Smooth muscle cell (in vitro differentiated cells): ENCODE measurements around the gene ICAM2. TPM values are rescaled to one million over a fixed set of nuclear protein-coding genes. Genes with fewer than 3 reads are reported as not detected.

ENCODE experiments used
- DNase-seq: peaks from one replicate; lab custom pipeline; 2025; ENCODE audit not compliant: unreplicated experiment; lab: John Stamatoyannopoulos, UW
- H2AFZ ChIP-seq: fragments of 200-600 bp; sonication (generic); 2 replicates; pipeline ENCODE4 v1.6.0; 2016; ENCODE audit warnings: antibody characterized with exemption, low read depth, mild to moderate bottlenecking
- H3F3A ChIP-seq: fragments of 200-600 bp; sonication (generic); 2 replicates; pipeline ENCODE4 v1.6.0; 2017; ENCODE audit warnings: antibody characterized with exemption, low read depth
- H3K27ac ChIP-seq: fragments of 200-600 bp; sonication (generic); 2 replicates; pipeline ENCODE4 v1.5.1; 2016; ENCODE audit warnings: low read depth, mild to moderate bottlenecking
- H3K27me3 ChIP-seq: fragments of 200-600 bp; sonication (generic); 2 replicates; pipeline ENCODE4 v1.6.1; 2016; ENCODE audit warnings: low read depth, mild to moderate bottlenecking
- H3K36me3 ChIP-seq: fragments of 200-600 bp; sonication (generic); 2 replicates; pipeline ENCODE4 v1.5.1; 2016; ENCODE audit warnings: low read depth
- H3K4me1 ChIP-seq: fragments of 200-600 bp; sonication (generic); 2 replicates; pipeline ENCODE4 v1.5.1; 2016; ENCODE audit warnings: low read depth
- H3K4me2 ChIP-seq: fragments of 200-600 bp; sonication (generic); 2 replicates; pipeline ENCODE4 v1.6.0; 2016; ENCODE audit warnings: mild to moderate bottlenecking
- H3K4me3 ChIP-seq: fragments of 200-600 bp; sonication (generic); 2 replicates; pipeline ENCODE4 v1.5.1; 2016; ENCODE audit warnings: mild to moderate bottlenecking
- H3K79me2 ChIP-seq: fragments of 200-600 bp; sonication (generic); 2 replicates; pipeline ENCODE4 v1.6.0; 2016; ENCODE audit warnings: low read depth, mild to moderate bottlenecking
- H3K9ac ChIP-seq: fragments of 200-600 bp; sonication (generic); 2 replicates; pipeline ENCODE4 v1.6.0; 2016; ENCODE audit warnings: low read depth
- H3K9me3 ChIP-seq: fragments of 200-600 bp; sonication (generic); replicated peaks from 2 replicates; pipeline ENCODE4 v1.5.1; 2016; ENCODE audit warnings: low read depth
- H4K20me1 ChIP-seq: fragments of 200-600 bp; sonication (generic); 2 replicates; pipeline ENCODE4 v1.6.0; 2016; ENCODE audit warnings: low read depth
- WGBS: methylation state at CpG from one replicate; pipeline ENCODE4 v1.1.7; 2016; ENCODE audit warnings: low lambda C conversion rate; 5-methylcytosine and 5-hydroxymethylcytosine counted together
- polyA plus RNA-seq: library from polyadenylated mRNA; unstranded; fragments of >200 nt; fragmentation: Nextera tagmentation; extraction: Ambion mirVana; gene quantifications from 2 replicates; pipeline ENCODE4 v1.2.1, GENCODE V29; 2016
- total RNA-seq: library from RNA; depleted of rRNA; stranded (reverse); fragments of >200 nt; gene quantifications from 2 replicates; pipeline ENCODE4 v1.2.3, GENCODE V29; 2014
- TF ChIP-seq, protein P1 (sequence below): fragments of 200-600 bp; sonication (generic); IDR thresholded peaks from 2 replicates; pipeline ENCODE4 v1.5.1; 2017; ENCODE audit warnings: borderline replicate concordance, mild to moderate bottlenecking, antibody characterized with exemption; ENCODE audit not compliant: insufficient read depth, poor library complexity, severe bottlenecking

The ICAM2 gene
- total and polyA plus RNA-seq, 2 experiments from 2014 or later: 1.0 TPM; not detected in 1

DNA sequence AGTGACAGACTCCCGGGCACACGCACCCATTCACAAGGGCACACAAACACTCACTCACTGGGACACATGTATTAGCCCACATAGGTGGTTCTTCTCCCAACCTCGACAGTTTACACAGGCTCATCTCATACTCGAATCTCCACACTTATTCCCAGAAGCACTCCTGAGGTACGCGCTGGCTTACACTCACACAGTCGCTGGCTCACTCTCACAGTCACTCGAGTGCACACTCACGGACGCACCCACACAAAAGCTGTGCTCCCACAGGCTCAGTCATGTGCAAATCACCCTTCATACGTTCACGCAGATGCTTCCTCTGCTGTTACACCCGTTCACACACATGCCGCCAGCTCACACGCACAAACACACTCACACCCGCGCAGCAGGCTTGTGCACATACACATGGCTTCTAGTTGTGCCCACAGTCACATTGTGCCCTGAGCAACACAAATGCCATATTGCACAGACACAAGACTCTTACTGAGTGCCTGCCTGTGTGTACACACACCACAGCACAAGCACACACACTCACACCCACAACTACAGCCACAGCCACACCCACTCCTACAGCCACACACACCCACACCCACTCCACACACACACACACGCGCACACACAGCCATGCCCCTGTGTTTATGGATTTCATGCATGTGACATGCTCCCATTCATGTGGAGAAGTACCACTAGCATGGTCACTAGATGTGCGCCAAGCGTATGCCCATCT lies 30.6 kb downstream of the ICAM2 start:
- no peaks in the 10 kb centered on the region for H3K4me1 ChIP-seq
- no peaks in the 10 kb centered on the region for H3K79me2 ChIP-seq
- no peak for DNase-seq
- no peaks in the 10 kb centered on the region for H3F3A ChIP-seq
- no peak overlapping the region for H3K9ac ChIP-seq
- peaks cover 26% of the 10 kb centered on the region for H3K27me3 ChIP-seq
- H3K9me3 ChIP-seq: no peaks in the 10 kb centered on the region
- H3K4me2 ChIP-seq: no peak overlapping the region
- WGBS: 91% methylated on average over 19 of the region's 21 CpGs
- H2AFZ ChIP-seq: no peak overlapping the region
- H3K27ac ChIP-seq: no peak overlapping the region
- H3K4me3 ChIP-seq: no peak overlapping the region
- TF ChIP-seq, protein P1, sequence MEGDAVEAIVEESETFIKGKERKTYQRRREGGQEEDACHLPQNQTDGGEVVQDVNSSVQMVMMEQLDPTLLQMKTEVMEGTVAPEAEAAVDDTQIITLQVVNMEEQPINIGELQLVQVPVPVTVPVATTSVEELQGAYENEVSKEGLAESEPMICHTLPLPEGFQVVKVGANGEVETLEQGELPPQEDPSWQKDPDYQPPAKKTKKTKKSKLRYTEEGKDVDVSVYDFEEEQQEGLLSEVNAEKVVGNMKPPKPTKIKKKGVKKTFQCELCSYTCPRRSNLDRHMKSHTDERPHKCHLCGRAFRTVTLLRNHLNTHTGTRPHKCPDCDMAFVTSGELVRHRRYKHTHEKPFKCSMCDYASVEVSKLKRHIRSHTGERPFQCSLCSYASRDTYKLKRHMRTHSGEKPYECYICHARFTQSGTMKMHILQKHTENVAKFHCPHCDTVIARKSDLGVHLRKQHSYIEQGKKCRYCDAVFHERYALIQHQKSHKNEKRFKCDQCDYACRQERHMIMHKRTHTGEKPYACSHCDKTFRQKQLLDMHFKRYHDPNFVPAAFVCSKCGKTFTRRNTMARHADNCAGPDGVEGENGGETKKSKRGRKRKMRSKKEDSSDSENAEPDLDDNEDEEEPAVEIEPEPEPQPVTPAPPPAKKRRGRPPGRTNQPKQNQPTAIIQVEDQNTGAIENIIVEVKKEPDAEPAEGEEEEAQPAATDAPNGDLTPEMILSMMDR: no peak
- H4K20me1 ChIP-seq: no peaks in the 10 kb centered on the region
- H3K36me3 ChIP-seq: no peaks in the 10 kb centered on the region

DNA sequence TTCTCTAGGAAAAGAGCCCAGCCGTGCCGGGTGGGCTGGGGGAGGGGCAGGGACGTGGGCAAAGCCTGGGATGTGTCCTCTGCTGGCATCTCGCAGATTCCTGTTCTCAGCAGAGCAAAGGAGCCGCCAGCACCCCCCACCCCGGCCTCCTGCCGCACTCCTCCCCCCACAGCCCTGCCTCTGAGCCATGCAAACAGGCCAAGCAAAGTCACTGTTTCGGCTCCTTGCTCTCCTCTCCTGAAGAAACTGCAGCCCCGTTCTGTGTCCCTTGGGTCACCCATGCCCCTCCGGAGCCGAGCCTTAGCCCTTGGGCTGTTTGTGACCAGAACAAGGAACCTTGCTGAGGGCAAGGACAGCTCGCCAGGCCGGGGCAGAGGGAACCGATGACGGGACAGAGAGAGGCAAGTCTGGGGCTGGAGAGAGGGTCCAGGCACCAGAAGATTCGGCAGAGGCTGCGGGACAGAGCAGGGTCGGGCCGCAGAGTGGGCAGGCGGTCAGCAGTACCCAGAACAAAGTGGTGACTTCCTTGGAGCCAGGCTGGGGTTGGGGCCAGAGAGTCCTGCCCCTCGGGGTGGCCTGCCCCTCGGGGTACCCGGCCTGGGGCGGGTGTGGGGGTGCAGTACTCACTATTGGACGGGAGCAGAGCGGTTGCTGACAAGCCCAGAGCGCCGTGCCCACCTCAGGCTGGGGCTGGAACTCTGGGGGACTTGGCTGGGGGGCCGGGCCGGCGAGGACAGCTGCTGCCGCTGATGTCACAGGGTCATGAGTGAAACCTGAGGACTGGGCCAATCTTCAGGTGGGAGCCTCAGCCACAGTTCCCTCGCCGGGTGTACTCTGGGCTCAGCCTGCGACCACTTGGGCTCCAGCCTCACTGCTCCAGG lies 31.5 kb downstream of the ICAM2 start:
- peak; percentile 16 for DNase-seq
- Histone ChIP-seq H3K27ac (no peak overlapping the region), H2AFZ (peak overlapping the region; percentile 91), H3K4me1 (no peaks in the 10 kb centered on the region), H3F3A (no peaks in the 10 kb centered on the region), H3K9ac (no peak overlapping the region), H3K4me2 (peak overlapping the region; percentile 66), H3K27me3 (peaks cover 18% of the 10 kb centered on the region), H3K79me2 (no peaks in the 10 kb centered on the region), H3K9me3 (no peaks in the 10 kb centered on the region), H3K36me3 (no peaks in the 10 kb centered on the region), H3K4me3 (no peak overlapping the region), H4K20me1 (no peaks in the 10 kb centered on the region)
- TF ChIP-seq, protein P1: no peak
- WGBS: 61% methylated on average over 29 of the region's 35 CpGs

DNA sequence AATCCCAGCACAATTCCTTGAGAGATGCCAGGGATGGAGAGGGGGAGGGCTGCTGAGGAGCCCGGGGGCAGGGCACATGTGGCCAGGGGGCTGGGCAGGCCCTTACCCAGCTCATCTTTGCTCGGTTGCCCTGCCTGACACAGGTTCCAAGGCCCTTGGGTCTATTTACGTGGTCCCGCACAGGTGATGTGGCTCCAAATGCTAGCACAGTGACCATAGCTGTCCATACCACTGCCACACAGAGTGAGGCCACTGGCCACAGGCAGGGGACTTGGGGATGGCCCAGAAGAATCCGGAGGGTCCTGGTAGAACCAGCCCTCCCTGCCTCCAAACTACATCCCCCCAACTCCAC lies 32.3 kb downstream of the ICAM2 start:
- no peak overlapping the region for H3K4me2 ChIP-seq
- DNase-seq: no peak
- H3K9ac ChIP-seq: no peak overlapping the region
- H3K27ac ChIP-seq: no peak overlapping the region
- H3F3A ChIP-seq: no peaks in the 10 kb centered on the region
- whole genome bisulfite sequencing: 98% methylated on average over 5 of the region's 5 CpGs
- no peaks in the 10 kb centered on the region for H3K9me3 ChIP-seq
- H3K4me1 ChIP-seq: no peaks in the 10 kb centered on the region
- H3K79me2 ChIP-seq: no peaks in the 10 kb centered on the region
- no peaks in the 10 kb centered on the region for H3K36me3 ChIP-seq
- H2AFZ ChIP-seq: no peak overlapping the region
- H4K20me1 ChIP-seq: no peaks in the 10 kb centered on the region
- peaks cover 13% of the 10 kb centered on the region for H3K27me3 ChIP-seq
- no peak overlapping the region for H3K4me3 ChIP-seq
- TF ChIP-seq, protein P1: no peak
